ENCODE measurements around the gene TAS2R60.
"Not testable (repeated sequence)": the region's sequence is repeated elsewhere in the genome, so short reads cannot be mapped to it uniquely, and the experiment has no call there.

Gene TAS2R60

DNA sequence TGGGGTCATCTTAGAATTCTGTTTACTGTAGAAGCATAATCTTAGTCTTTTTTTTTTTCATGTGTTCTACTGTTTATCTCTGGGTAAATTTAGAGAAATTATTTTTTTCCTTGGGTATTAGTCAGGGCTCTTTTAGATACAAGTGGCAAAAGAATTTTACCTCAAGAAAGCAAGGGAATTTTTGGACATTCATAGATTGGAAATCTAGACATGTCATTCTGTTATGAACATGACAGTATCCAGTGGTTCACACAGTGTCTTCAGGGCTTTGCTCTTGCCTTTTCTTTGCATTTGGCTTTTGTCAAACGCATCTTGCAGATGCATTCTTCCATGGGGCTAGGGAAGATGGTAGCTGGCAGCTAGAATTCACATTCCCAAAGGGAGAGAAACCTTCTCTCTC, 20.7 kb downstream of the TAS2R60 start:
- H3K27ac Mint-ChIP-seq, result no peak overlapping the region
- no peak overlapping the region for H3K4me3 Mint-ChIP-seq
- peaks cover 4% of the 10 kb centered on the region for H3K9me3 Mint-ChIP-seq
- no peaks in the 10 kb centered on the region for H3K27me3 Mint-ChIP-seq
- peaks cover 12% of the 10 kb centered on the region for H3K4me1 Mint-ChIP-seq (ENCODE audit: low read depth)
- H3K36me3 Mint-ChIP-seq (ENCODE audit: low read depth), result no peaks in the 10 kb centered on the region

DNA sequence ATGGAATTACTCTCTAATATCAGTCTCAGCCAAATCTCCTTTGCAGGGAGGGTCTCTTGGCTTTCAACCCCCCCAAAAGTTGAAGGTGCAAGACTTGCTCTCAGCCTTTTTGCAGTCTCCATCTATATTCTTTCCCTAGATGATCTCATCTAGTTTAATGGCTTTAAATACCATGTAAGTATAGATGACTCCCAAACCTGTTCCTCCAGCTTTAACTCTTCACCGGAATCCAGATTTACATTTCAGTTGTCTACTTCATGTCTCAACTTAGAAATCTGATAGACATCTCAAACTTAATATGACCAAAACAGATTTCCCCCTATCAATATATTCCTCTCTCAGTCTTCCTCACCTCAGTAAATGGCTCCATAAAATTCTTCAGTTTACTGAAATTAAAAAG, 24.5 kb downstream of the TAS2R60 start:
- no peaks in the 10 kb centered on the region for H3K27me3 Mint-ChIP-seq
- no peaks in the 10 kb centered on the region for H3K4me1 Mint-ChIP-seq (ENCODE audit: low read depth)
- H3K27ac Mint-ChIP-seq, result no peak overlapping the region

DNA sequence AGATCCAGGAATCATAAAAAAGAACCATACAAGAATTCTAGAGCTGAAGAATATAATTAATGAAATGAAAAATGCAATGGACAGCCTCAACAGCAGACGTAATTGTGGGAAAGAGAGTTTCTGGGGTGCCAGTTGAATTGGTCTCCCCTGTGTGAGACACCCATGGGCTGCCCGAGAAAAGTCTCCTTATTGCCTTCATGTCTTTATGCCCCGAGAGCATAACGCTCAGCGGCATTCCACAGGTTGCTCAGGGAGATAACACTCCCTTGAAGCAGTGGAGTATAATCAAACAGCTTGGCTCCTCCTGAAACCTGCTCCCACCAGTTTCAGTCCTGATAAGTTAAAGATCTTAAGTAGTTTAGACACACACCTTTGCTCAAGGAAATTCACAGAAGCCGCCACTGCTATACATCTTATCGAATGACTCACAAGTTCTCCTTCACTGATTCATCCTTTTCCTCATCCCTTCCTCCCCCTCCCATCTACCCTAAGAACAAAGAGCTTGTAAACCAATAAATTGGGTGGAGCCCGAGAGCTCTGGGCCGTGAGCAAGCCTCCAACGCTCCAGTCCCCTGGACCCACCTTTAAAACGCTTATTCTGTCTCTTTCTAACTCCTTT, 28.9 kb downstream of the TAS2R60 start:
- not testable (repeated sequence) for H3K4me3 Mint-ChIP-seq; H3K4me1 Mint-ChIP-seq (ENCODE audit: low read depth); H3K9me3 Mint-ChIP-seq; H3K27me3 Mint-ChIP-seq; H3K36me3 Mint-ChIP-seq (ENCODE audit: low read depth); H3K27ac Mint-ChIP-seq

More for the DNA sequence above, 24.5 kb downstream of the TAS2R60 start:
- Mint-ChIP-seq H3K4me3 (no peak overlapping the region), H3K9me3 (no peaks in the 10 kb centered on the region), H3K36me3 (ENCODE audit: low read depth) (no peaks in the 10 kb centered on the region)

DNA sequence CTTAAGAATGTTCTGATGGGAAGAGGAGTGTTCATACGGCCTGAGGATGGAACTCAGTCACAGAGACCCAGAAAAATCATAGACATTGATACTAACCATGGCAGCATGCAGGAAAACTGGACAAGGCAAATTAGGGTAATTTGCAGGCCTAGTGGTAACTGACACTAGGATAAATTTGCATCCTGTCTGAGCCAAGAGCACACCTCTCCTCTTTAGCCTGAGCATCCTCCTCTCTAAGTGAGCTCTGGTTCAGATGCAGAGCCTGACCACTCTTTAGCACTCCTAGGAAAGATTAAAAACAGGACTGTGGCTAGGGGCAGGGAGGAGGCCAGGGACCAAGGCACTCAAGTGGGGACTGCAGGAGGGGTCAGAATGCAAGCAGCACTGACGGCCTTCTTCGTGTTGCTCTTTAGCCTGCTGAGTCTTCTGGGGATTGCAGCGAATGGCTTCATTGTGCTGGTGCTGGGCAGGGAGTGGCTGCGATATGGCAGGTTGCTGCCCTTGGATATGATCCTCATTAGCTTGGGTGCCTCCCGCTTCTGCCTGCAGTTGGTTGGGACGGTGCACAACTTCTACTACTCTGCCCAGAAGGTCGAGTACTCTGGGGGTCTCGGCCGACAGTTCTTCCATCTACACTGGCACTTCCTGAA, 34.4 kb downstream of the TAS2R60 start, which contains the start of gene TAS2R41:
TAS2R41 (plus strand) TSS at position 373 of the 650 bp plus-strand sequence; CDS start at position 373, 0 bp downstream.
- no peaks in the 10 kb centered on the region for H3K27me3 Mint-ChIP-seq
- peaks cover 18% of the 10 kb centered on the region for H3K4me1 Mint-ChIP-seq (ENCODE audit: low read depth)
- no peak within 1 kb of the TSS for H3K27ac Mint-ChIP-seq
- H3K36me3 Mint-ChIP-seq (ENCODE audit: low read depth), result no peaks in the 10 kb centered on the region
- H3K9me3 Mint-ChIP-seq, result peaks cover 5% of the 10 kb centered on the region
- H3K4me3 Mint-ChIP-seq, result no peak within 1 kb of the TSS

DNA sequence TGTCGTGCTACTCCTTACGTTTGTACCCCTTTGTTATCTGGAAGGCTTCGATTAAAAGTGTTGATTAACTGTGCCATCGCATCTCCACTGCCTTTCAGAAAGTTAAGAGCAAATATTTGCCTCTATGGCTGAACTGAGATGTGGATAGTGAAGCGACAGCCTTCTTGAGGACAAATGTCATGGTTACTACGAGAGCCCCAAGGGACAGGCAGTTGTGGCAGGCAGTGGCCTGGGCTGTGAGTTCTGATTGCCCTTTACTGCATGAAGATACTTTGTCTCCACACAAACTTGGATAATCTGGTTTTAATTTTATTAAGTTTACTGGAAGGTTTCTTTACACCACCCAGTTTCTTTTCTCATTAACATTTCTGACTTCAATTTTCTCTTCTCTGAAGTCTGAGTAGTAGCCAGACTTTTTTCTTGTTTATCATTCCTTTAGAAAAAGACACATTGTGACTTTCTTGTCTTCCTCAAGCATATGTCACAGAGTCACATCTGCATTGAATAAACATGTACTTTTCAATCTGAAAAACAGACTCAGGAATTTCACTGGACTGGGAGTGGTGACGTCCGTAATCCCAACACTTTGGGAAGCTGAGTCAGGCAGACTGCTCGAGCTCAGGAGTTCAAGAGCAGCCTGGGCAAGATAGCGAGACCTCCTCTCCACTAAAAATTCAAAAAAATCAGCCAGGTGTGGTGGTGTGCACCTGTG, 36.0 kb downstream of the TAS2R60 start:
- H3K9me3 Mint-ChIP-seq, result peaks cover 4% of the 10 kb centered on the region
- no peak overlapping the region for H3K27ac Mint-ChIP-seq
- H3K4me3 Mint-ChIP-seq, result no peak overlapping the region
- H3K27me3 Mint-ChIP-seq, result no peaks in the 10 kb centered on the region
- H3K4me1 Mint-ChIP-seq (ENCODE audit: low read depth), result peaks cover 18% of the 10 kb centered on the region
- no peaks in the 10 kb centered on the region for H3K36me3 Mint-ChIP-seq (ENCODE audit: low read depth)

DNA sequence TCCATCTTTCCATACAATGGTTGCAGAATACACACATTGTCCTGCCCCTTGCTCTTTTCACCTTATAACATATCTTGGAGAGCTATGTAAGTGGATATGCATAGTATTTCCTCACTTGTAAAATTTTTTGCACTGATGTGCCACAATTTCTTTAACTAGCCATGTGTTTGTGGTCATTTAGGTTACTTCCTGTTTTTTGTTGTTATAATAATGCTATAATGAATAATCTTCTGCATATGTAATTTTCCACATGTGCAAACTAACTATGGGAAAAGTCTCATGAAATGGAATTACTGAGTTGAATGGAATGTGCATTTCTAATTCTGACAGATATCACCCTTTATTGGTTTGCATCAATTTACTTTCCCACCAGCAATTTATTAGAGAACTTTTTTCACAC, 37.2 kb downstream of the TAS2R60 start:
- no peak overlapping the region for H3K4me3 Mint-ChIP-seq
- no peaks in the 10 kb centered on the region for H3K9me3 Mint-ChIP-seq
- peaks cover 18% of the 10 kb centered on the region for H3K4me1 Mint-ChIP-seq (ENCODE audit: low read depth)
- no peak overlapping the region for H3K27ac Mint-ChIP-seq
- H3K27me3 Mint-ChIP-seq, result no peaks in the 10 kb centered on the region
- no peaks in the 10 kb centered on the region for H3K36me3 Mint-ChIP-seq (ENCODE audit: low read depth)

DNA sequence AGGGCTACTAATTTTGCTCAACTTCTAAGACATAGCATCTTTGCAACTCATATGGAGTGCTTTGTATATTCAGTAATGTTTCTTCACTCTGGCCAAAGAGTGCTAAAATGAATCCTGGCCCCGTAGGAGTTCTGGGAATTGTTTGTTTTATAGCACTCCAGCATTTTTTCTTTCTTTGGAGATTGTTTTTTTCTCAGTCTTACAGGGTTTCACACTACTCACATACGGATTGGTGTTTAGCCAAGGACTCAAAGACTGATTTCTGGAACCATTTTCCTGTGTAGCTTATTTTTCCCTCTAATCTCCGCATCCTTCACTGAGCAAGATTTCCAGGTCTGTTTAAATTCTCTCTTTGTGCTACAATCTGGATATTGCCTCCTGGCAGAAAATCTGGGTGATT, 40.9 kb downstream of the TAS2R60 start:
- peaks cover 18% of the 10 kb centered on the region for H3K4me1 Mint-ChIP-seq (ENCODE audit: low read depth)
- H3K36me3 Mint-ChIP-seq (ENCODE audit: low read depth), result no peaks in the 10 kb centered on the region
- no peak overlapping the region for H3K4me3 Mint-ChIP-seq
- H3K27ac Mint-ChIP-seq, result no peak overlapping the region
- no peaks in the 10 kb centered on the region for H3K27me3 Mint-ChIP-seq
- H3K9me3 Mint-ChIP-seq, result no peaks in the 10 kb centered on the region

DNA sequence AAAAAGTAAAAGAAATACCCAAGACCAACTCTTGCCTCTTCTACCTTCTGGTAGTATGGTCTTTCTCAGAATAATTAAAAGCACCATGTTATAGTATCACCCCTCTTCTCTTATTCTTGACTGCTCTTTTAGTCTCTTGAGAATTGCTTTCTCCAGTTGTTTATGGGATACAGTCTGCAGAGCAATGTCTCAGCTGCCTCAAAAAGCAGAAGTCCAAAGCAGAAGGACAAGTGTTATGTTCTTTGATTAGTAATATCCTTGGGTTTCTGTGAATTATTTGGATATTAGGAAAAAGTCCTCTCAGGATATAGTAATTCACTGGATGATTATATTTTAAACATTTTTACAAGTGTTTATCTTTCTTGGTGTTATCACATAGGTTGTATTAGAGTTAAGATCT, 41.8 kb downstream of the TAS2R60 start:
- Mint-ChIP-seq H3K4me3 (no peak overlapping the region), H3K27ac (no peak overlapping the region), H3K4me1 (ENCODE audit: low read depth) (peaks cover 18% of the 10 kb centered on the region), H3K27me3 (no peaks in the 10 kb centered on the region), H3K36me3 (ENCODE audit: low read depth) (no peaks in the 10 kb centered on the region), H3K9me3 (no peaks in the 10 kb centered on the region)

DNA sequence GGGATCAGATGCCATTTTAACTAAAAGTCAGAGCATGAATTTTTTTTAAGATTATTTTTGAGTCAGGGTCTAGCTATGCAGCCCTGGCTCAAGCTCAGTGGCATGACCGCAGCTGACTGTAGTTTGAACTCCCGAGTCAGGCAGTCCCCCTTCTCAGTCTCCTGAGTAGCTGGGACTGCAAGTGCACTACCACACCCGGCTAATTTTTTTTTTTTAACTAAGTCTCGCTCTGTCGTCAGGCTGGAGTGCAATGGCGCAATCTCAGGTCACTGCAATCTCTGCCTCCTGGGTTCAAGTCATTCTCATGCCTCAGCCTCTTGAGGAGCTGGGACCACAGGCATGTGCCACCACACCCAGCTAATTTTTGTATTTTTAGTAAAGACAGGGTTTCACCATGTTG, 42.2 kb downstream of the TAS2R60 start:
- no peaks in the 10 kb centered on the region for H3K27me3 Mint-ChIP-seq
- peaks cover 14% of the 10 kb centered on the region for H3K4me1 Mint-ChIP-seq (ENCODE audit: low read depth)
- no peaks in the 10 kb centered on the region for H3K36me3 Mint-ChIP-seq (ENCODE audit: low read depth)
- no peak overlapping the region for H3K27ac Mint-ChIP-seq
- H3K4me3 Mint-ChIP-seq, result no peak overlapping the region
- H3K9me3 Mint-ChIP-seq, result no peaks in the 10 kb centered on the region

DNA sequence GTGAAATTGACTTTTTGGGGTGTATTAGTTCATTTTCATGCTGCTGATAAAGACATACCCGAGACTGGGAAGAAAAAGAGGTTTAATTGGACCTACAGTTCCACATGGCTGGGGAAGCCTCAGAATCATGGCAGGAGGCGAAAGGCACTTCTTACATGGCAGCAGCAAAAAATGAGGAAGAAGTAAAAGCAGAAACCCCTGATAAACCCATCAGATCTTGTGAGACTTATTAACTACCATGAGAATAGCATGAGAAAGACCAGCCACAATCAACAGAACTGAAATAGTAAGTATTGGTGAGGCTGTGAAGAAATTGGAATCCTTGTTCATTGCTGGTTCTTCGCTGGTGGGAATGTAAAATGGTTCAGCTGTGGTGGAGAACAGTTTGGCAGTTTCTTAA, 43.0 kb downstream of the TAS2R60 start:
- not testable (repeated sequence) for H3K9me3 Mint-ChIP-seq; H3K36me3 Mint-ChIP-seq (ENCODE audit: low read depth); H3K4me1 Mint-ChIP-seq (ENCODE audit: low read depth); H3K4me3 Mint-ChIP-seq; H3K27ac Mint-ChIP-seq; H3K27me3 Mint-ChIP-seq

DNA sequence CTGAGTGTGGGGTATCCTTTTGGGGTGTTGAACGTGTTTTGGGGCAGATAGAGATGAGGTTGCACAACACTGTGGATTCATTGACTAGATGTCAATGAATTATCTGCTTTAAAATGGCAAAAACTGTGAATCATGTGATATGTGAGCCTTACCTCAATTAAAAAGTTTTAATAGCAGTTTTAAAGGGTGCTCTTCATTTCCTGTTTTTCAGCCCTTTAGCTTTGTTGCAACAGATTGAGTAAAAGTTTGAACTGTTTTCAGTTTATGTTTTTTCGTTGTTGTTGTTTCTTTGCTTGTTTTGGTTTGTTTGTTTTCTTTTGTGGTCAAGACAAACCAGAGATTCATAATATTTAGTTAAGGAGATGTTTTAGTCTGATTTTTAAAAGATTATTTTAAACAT, 43.8 kb downstream of the TAS2R60 start:
- Mint-ChIP-seq H3K36me3 (ENCODE audit: low read depth) (no peaks in the 10 kb centered on the region), H3K9me3 (no peaks in the 10 kb centered on the region), H3K4me3 (no peak overlapping the region), H3K27me3 (no peaks in the 10 kb centered on the region), H3K27ac (no peak overlapping the region), H3K4me1 (ENCODE audit: low read depth) (peaks cover 5% of the 10 kb centered on the region)

DNA sequence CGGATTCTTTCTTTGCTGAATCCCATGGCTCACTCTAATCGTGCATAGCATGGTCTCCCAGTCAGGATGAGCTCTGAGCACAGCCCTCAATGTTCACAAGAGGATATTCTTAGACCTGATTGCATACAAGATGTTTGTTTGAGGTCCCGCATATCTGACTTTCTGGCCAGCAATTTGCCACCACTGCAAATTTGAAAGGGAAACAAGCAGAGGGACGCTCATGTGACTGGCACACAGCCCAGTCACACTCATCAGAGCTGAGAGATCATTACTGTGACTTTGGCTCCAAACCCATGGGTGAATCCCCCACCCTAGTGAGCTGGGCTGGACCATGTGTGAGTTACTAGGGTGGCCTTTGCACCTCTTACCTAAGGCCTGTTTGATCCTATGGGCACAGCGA, 44.3 kb downstream of the TAS2R60 start:
- peaks cover 10% of the 10 kb centered on the region for H3K4me1 Mint-ChIP-seq (ENCODE audit: low read depth)

DNA sequence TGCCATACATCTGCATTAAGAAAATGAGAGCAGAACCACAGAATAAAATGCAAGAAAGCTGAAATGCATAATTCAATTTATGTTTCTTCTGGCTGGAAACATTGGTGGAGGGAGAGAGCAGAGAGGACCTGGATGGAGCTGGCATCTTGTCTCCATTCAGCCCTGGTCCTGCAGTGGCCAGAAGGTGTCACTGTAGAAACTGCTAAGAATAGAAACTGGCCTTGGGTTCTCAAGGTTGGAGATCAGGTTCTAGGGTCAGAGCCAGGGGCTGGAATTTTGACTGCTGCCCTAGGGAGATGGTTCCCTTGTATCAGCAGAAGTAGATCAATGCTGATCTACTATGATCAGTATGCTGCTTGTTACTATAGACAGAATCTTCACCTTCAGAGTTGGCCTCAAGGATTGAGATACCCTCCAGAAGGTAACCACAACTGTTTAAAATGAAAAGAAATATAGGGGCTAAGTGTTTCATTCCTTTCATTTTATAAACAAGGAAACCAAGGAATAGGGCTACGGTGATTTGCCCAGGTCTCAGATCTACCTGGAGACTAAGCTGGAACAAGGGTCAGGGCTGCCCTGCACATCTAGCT, 47.6 kb downstream of the TAS2R60 start:
- no peaks in the 10 kb centered on the region for H3K9me3 Mint-ChIP-seq
- no peaks in the 10 kb centered on the region for H3K27me3 Mint-ChIP-seq
- no peak overlapping the region for H3K27ac Mint-ChIP-seq
- peaks cover 31% of the 10 kb centered on the region for H3K4me1 Mint-ChIP-seq (ENCODE audit: low read depth)
- H3K4me3 Mint-ChIP-seq, result no peak overlapping the region
- peaks cover 2% of the 10 kb centered on the region for H3K36me3 Mint-ChIP-seq (ENCODE audit: low read depth)

More for the DNA sequence above, 44.3 kb downstream of the TAS2R60 start:
- H3K4me3 Mint-ChIP-seq, result no peak overlapping the region
- H3K27me3 Mint-ChIP-seq, result no peaks in the 10 kb centered on the region
- H3K9me3 Mint-ChIP-seq, result no peaks in the 10 kb centered on the region
- no peaks in the 10 kb centered on the region for H3K36me3 Mint-ChIP-seq (ENCODE audit: low read depth)
- no peak overlapping the region for H3K27ac Mint-ChIP-seq

DNA sequence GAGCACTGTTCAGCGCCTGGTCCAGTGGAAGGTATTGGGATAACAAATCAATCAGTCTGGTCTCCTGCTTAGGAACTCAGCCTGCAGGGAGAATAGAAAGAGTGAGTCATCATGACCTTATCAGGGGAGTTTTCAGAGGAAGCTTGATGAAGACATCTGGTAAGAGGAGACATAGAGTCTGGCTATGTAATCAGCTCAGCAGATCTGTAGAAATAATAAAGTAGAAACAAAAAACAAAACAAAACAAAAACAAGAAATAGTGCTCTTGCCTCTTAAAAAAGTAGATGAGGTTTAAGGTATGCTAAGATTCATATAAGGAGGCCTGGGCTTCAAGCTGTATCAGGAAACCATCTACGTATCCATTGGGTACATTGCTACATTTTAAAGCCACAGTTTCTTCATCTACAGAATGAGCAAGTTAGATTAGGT, 48.8 kb downstream of the TAS2R60 start:
- no peaks in the 10 kb centered on the region for H3K27me3 Mint-ChIP-seq
- H3K9me3 Mint-ChIP-seq, result no peaks in the 10 kb centered on the region
- peaks cover 37% of the 10 kb centered on the region for H3K4me1 Mint-ChIP-seq (ENCODE audit: low read depth)
- no peak overlapping the region for H3K4me3 Mint-ChIP-seq
- peak overlapping the region; percentile 22 for H3K27ac Mint-ChIP-seq
- H3K36me3 Mint-ChIP-seq (ENCODE audit: low read depth), result peaks cover 7% of the 10 kb centered on the region

All from stimulated activated naive CD8-positive, alpha-beta T cell treated with anti-CD3 and anti-CD28 coated beads, Interleukin-15, Interleukin-2, amounts not matched to agents 100 ng/mL and 50 ng/mL, for 24 hours (primary cell).